A673 (cell line): Measurements from ENCODE around the gene TRERF1. TPM values are rescaled to one million over a fixed set of nuclear protein-coding genes. Genes with fewer than 3 reads are reported as not detected.

Experiments used
- BruUV-seq: library from RNA; stranded (reverse); fragments of 400-500 nt; replicated peaks from 2 replicates; lab custom pipeline; 2021; lab: Mats Ljungman, UMichigan
- CTCF ChIA-PET: fragments of 300-600 bp; sonication (Branson Sonifier 250); formaldehyde crosslinking; loops from one replicate; lab custom pipeline; 2022; ENCODE audit warnings: antibody characterized with exemption; lab: Charles Lee
- POLR2A ChIA-PET: fragments of 300-600 bp; sonication (Branson Sonifier 250); formaldehyde crosslinking; loops from one replicate; lab custom pipeline; 2022; ENCODE audit warnings: antibody characterized with exemption; ENCODE audit not compliant: low non-redundant PET; lab: Charles Lee
- DNase-seq: peaks from one replicate; pipeline ENCODE4 v3.0.0-alpha.2; 2015; ENCODE audit warnings: low spot score
- H3K27ac ChIP-seq: fragments of 200-600 bp; sonication (generic); 2 replicates; pipeline ENCODE4 v1.5.1; 2016; ENCODE audit warnings: mixed run types, low read depth, mild to moderate bottlenecking, mixed read lengths, antibody characterized with exemption, low read length; ENCODE audit not compliant: poor library complexity, severe bottlenecking
- H3K27me3 ChIP-seq: fragments of 200-600 bp; sonication (generic); replicated peaks from 2 replicates; pipeline ENCODE4 v1.6.1; 2017; ENCODE audit warnings: mixed run types, low read depth, mild to moderate bottlenecking, mixed read lengths, antibody characterized with exemption, low read length; ENCODE audit not compliant: insufficient read depth, poor library complexity
- H3K36me3 ChIP-seq: fragments of 200-600 bp; sonication (generic); 2 replicates; pipeline ENCODE4 v1.6.1; 2016; ENCODE audit warnings: mixed run types, mild to moderate bottlenecking, mixed read lengths, antibody characterized with exemption, low read length; ENCODE audit not compliant: insufficient read depth, poor library complexity, severe bottlenecking
- H3K4me1 ChIP-seq: fragments of 200-600 bp; sonication (generic); 2 replicates; pipeline ENCODE4 v1.6.1; 2017; ENCODE audit warnings: mixed run types, mild to moderate bottlenecking, mixed read lengths, antibody characterized with exemption, low read length; ENCODE audit not compliant: insufficient read depth, poor library complexity, severe bottlenecking
- H3K4me3 ChIP-seq: fragments of 200-600 bp; sonication (generic); 2 replicates; pipeline ENCODE4 v1.5.1; 2016; ENCODE audit warnings: low read depth, mixed run types, mild to moderate bottlenecking, mixed read lengths, low read length; ENCODE audit not compliant: poor library complexity, severe bottlenecking
- H3K9me3 ChIP-seq: fragments of 200-600 bp; sonication (generic); 2 replicates; pipeline ENCODE4 v1.6.1; 2016; ENCODE audit warnings: mixed run types, low read depth, mild to moderate bottlenecking, mixed read lengths, antibody characterized with exemption, low read length; ENCODE audit not compliant: poor library complexity, severe bottlenecking
- EZH2 ChIP-seq: fragments of 200-600 bp; sonication (generic); IDR thresholded peaks from 2 replicates; pipeline ENCODE4 v1.6.1; 2017; ENCODE audit warnings: borderline replicate concordance, low read depth, mild to moderate bottlenecking, mixed read lengths, antibody characterized with exemption, low read length; ENCODE audit not compliant: poor library complexity, severe bottlenecking
- intact Hi-C: fragments of 100-400 bp; cut with micrococcal nuclease; formaldehyde crosslinking; loops from one replicate; pipeline ENCODE4 v1.10.0; 2022; ENCODE audit not compliant: unreplicated experiment
- total RNA-seq: library from RNA; stranded (reverse); gene quantifications from 2 replicates; pipeline ENCODE4 v1.2.3, GENCODE V29; 2021
- TF ChIP-seq, protein P1 (sequence below): fragments of 300-800, 200-600 bp; sonication (generic); conservative IDR thresholded peaks from 2 replicates; pipeline ENCODE4 v1.5.1; 2017; ENCODE audit warnings: low read depth, mild to moderate bottlenecking, antibody characterized with exemption, low read length, moderate library complexity, mixed read lengths

The TRERF1 gene
- total RNA-seq, 1 experiment from 2014 or later, result 9.5 TPM

DNA sequence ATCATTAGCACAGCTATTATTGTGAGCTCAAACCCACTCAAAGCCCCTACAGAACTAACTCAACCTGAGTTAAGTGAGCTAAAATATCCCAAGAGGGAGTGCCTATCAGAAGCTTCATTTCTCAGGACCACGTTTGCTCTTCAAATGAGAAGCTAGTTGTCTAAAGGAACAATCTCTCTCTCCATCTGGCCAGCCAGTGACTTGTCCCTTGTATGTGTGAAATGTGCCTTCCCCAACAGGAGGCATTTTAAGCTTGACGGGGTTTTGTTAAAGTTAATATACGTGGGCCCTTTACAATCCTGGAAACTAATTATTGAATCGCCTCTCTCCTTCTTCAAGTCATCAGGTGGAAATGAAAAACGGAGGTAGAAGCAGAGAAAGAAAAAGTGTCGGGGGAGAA lies 62.0 kb downstream of the TRERF1 start:
- H3K4me1 ChIP-seq, result no peaks in the 10 kb centered on the region
- H3K27ac ChIP-seq, result no peak overlapping the region
- H3K27me3 ChIP-seq, result no peaks in the 10 kb centered on the region
- ChIA-PET CTCF (no interaction called here), POLR2A (interaction anchor here (0.6 kb wide), 1 partner anchor 44 kb away, joined by 4 read pairs; no protein-coding TSS in a partner anchor)
- no peak overlapping the region for H3K4me3 ChIP-seq
- no TSS peak for BruUV-seq
- H3K9me3 ChIP-seq, result no peaks in the 10 kb centered on the region
- no peaks in the 10 kb centered on the region for H3K36me3 ChIP-seq
- TF ChIP-seq EZH2, result no peak
- TF ChIP-seq, protein P1, sequence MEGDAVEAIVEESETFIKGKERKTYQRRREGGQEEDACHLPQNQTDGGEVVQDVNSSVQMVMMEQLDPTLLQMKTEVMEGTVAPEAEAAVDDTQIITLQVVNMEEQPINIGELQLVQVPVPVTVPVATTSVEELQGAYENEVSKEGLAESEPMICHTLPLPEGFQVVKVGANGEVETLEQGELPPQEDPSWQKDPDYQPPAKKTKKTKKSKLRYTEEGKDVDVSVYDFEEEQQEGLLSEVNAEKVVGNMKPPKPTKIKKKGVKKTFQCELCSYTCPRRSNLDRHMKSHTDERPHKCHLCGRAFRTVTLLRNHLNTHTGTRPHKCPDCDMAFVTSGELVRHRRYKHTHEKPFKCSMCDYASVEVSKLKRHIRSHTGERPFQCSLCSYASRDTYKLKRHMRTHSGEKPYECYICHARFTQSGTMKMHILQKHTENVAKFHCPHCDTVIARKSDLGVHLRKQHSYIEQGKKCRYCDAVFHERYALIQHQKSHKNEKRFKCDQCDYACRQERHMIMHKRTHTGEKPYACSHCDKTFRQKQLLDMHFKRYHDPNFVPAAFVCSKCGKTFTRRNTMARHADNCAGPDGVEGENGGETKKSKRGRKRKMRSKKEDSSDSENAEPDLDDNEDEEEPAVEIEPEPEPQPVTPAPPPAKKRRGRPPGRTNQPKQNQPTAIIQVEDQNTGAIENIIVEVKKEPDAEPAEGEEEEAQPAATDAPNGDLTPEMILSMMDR, result no peak
- no peak for DNase-seq
- intact Hi-C loops, result no loop called here

DNA sequence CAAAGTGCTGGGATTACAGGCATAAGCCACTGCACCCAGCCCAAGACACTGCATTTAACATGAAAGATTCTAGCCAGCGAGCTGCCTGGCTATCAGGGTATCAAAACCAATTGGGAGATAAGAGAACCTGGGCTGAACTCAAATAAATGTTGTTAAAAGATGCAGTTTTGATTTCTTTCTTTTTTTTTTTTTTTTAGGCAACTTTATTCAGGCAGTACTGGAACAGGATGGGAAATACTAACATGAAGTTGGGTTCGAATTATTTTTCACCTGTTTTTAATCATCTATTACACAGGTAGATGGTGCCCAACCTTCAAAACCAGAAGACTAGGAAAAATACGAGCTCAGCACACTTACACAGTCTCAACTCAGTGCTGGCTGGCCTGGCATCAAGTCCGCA lies 63.7 kb downstream of the TRERF1 start:
- Histone ChIP-seq H3K4me1 (no peaks in the 10 kb centered on the region), H3K27ac (no peak overlapping the region), H3K4me3 (no peak overlapping the region), H3K9me3 (no peaks in the 10 kb centered on the region), H3K36me3 (no peaks in the 10 kb centered on the region), H3K27me3 (no peaks in the 10 kb centered on the region)
- ChIA-PET POLR2A (no interaction called here), CTCF (no interaction called here)
- intact Hi-C loops, result no loop called here
- no TSS peak for BruUV-seq
- TF ChIP-seq, protein P1, result no peak
- TF ChIP-seq EZH2, result no peak
- DNase-seq, result no peak

DNA sequence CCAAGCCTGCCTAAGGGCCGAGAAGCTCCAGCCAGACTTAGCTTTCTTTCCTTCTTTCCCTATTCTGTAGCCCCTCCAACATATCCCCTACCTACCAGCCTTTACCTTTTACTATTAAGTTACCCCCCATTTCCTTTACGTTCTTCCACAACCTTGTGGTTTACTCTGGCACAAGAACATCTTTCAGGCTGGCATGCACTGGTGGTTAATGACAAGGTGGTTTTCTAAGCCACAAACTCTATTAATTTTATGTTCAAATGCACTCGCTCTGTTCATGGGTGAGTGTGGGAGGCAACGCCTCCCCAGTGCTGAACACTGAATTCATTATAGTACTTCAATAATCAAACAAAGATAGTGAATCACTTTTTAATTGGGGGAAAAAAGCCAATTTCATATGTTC lies 64.4 kb downstream of the TRERF1 start:
- ChIA-PET POLR2A (interaction anchor here (0.7 kb wide), 1 partner anchor 15 kb away, joined by 4 read pairs; no protein-coding TSS in a partner anchor), CTCF (no interaction called here)
- H3K27ac ChIP-seq, result no peak overlapping the region
- TF ChIP-seq EZH2, result no peak
- TF ChIP-seq, protein P1, result no peak
- no peaks in the 10 kb centered on the region for H3K36me3 ChIP-seq
- no peaks in the 10 kb centered on the region for H3K4me1 ChIP-seq
- no TSS peak for BruUV-seq
- H3K4me3 ChIP-seq, result no peak overlapping the region
- no peak for DNase-seq
- H3K27me3 ChIP-seq, result no peaks in the 10 kb centered on the region
- H3K9me3 ChIP-seq, result no peaks in the 10 kb centered on the region
- intact Hi-C loops, result no loop called here
